T-helper 2 cell treated with Interferon-gamma antibody and Interleukin-4, amounts not matched to agents 100 ng/mL and 5 ng/mL, for 36 hours (primary cell): ENCODE data around the gene NHLH2. TPM values are rescaled to one million over a fixed set of nuclear protein-coding genes. Genes with fewer than 3 reads are reported as not detected.

ENCODE experiments used
- intact Hi-C: fragments of 100-400 bp; cut with micrococcal nuclease; formaldehyde crosslinking; loops from one replicate; pipeline ENCODE4 v1.15.1; 2023
- total RNA-seq: library from RNA; stranded (reverse); gene quantifications from 2 replicates; pipeline ENCODE4 v1.2.3, GENCODE V29; 2022

The NHLH2 gene
- total RNA-seq, 1 donor from 2014 or later = not detected

GRCh38 chr1:115838431-115839028 is 2.4 kb downstream of the NHLH2 start:
- intact Hi-C loops = no loop called here

DNA sequence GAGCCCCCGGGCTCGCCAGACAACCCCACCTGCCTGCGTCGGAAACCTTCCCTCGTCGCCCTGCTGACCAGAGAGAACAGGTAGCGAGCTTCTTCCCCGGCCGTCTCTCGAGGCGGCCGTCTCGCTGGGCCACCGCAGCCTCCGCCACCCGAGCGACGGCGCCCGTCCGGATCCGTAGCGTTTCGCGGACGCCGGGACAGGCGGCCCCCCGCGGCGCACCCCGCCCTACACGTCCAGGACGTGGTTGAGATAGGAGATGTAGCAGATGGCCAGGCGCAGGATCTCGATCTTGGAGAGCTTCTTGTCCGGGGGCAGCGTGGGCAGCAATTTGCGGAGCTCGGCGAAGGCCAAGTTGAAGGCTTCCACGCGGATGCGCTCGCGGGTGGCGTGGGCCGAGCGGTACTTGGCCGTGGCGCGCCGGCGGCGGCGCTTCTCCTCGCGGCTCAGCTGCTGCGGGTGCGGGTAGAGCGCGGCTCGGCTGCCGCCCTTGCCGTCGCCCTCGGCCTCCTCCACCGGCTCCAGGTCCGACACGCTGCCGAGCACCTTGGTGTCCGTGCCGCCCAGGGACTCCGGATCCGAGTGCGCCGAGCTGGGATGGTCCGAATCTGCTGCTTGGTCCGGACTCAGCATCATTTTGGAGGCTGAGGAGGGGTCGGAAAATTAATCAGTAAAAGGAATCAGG is 3.0 kb downstream of the NHLH2 start:
- intact Hi-C loops = no loop called here

DNA sequence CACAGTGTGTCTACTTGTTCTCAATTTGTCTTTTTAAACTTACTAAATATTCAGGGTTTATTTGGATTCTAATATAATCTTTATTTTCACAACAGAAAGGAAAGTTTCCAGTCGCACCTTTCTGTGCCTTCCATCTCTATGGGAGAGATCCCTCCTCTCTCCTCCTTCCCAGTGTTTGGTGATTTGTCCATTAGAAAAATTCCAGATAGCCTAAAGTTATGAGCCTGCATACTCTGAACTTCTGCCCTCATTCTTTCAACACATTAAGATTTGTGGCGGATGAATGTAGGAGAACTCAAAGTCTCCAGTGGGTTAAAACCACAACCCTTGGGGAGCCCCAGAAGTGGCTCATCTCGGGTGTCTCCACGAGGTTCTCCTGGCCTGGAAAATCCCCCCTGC is 3.6 kb downstream of the NHLH2 start:
- intact Hi-C loops = no loop called here

DNA sequence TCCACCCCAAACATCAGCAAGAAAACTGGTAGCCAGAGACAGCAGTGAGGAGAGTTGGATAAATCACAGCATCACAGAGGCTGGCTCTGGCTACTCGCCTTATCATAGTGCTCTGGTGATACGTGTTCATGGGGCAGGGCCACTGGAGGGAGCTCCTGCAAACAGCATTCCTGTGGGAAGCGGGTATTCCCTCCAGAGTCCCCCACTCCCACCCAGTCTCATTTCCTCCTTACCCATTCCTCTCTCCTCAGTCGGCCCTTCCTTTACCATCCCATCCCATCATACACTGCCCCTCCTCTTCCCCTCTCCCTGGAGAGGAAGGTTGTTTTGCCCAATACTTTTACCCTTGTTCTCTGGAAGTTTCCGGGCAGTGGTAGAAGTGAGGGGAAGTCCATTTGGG is 7.1 kb downstream of the NHLH2 start:
- intact Hi-C loops = no loop called here

DNA sequence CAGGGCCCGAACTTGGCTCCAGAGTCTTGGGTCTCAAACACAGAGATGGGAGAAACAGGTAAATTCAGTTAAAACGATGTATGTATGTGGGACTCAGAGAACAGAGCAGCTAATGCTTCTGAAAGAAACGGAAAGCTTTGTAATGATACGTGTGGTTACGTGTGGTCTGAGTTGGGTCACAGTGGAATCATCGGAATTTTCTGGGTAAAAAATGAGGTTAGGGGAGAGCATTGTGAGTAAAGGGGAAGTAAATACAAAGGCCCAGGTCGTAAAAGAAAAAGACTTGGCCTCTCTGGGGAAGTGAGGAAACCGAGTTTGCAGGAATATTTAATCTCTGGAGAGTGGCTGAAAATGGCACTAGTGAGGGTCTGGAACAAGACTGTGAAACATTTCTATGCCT is 8.3 kb downstream of the NHLH2 start:
- intact Hi-C loops = no loop called here

GRCh38 chr1:115830963-115831362 is 10.0 kb downstream of the NHLH2 start:
- intact Hi-C loops = no loop called here

GRCh38 chr1:115829947-115830346 is 11.0 kb downstream of the NHLH2 start:
- intact Hi-C loops = no loop called here

DNA sequence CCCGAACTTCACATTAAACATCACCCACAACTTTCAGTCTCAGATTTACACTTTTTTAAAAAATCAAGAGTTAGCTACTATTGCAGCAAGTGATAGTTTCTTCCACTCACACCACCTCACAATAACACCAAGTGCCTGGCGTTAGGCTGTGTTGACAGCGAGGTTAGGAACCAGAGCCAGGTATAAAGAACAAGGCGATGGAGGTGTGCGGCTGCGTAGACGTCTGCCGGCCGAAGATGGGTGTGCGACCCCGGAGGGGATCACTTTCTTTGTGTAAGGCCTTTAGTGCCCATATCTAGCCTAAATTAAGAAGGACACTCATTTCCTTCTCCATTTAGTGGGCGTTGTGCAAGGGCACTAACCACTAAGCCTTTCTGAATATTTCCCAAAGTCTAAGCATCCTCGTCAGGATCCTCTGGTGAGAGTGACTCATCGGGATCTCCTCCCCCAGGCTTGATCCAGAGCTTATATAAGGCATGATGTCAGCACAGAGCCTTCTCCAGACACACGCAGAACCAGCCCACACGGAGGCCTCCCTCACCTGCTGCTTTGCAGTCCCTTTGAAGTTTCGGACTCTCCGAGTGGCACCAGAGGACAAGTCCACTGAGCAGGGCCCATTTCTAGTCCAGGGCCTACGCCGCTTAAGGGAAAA is 11.8 kb downstream of the NHLH2 start:
- intact Hi-C loops = no loop called here

DNA sequence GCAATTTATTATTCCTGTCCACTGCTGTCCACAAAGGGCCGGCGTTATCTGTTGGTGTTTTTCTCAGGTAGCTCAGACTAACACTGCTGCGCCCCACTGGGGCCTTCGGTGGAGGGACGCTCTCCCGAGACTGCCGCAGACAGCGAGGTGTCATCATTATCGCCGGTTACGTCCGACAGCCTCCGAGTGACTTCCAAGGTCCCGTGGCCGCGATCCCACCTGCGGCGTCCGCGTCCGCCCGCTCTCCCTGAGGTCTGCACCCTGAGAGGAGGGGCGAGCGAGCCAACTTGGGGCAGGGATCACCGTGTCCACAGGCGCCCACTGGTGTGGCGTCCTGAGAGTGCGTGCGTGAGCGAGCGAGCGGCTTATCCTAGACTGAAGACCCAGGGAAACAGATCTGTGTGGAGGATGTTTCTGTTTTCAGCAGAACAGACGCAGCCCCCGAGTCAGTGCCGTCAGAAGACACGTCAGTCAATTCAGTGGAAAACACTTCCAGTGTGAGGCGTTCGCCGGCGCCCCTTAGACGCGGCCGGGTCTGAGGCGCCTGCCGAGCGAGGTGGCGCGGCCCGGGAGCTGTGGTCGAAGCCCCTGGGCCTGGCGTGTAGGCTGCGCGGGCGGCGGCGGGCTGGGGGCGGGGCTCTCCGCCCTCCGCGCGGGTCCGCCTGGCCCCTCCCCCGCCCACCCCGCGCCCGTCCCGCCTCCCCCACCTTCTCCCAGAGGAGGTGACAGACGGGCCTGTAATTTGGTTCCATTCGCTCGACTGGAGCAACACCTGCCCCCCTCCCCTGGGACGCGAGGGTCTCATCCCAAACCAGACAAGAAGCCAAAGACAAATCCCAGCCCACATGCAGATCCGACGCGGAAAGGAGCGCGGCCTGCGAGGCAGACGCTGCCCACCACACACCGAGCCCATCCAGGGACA is 12.6 kb downstream of the NHLH2 start:
- intact Hi-C loops = no loop called here

DNA sequence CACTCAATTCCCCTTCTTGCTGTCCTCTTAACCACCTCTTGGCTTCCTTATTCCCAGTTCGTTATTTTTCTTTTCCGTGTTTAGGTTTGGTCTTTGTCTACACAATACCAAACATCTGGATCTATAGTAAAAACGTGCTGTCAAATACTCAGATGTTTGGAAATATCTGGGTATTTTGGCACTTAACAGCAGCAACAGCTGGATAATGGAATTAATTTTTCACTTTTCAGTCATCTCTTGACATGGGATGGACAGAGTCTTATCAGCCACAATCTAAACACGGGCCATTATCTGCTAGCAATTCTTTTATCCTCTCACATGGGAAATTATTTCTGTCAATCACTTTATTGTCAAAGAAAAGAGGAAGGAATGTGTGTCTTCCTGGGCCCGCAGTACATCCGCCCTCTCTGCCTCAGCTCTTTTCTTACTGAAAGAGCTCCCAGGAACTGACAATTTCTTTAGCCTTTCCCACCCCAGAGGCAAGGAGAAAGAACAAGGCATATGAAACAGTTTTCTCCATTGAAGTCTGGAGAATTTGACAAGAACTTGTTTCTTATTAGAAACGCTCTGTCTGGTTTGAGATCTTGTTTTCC is 13.4 kb downstream of the NHLH2 start:
- intact Hi-C loops = no loop called here

DNA sequence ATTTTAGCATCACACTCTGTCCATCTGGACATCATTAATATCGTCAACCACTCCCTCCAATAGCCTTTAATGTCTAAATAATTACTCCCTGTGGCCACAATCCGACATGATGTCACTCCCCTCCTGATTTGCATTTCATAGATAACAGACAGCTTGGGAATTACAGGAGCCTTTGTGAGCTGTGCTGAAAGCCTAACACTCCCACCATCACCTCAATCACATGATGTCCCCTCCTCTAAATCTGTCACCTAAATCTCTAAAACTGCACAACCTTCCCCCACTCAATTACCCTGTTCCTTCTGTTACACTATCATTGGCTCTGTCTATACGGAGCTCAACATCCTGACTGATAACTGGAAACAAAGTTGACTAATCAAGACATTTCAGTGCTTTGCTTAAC is 14.3 kb downstream of the NHLH2 start:
- intact Hi-C loops = no loop called here

GRCh38 chr1:115822117-115822516 is 18.8 kb downstream of the NHLH2 start:
- intact Hi-C loops = no loop called here

- intact Hi-C loops = no loop called here
Measured at GRCh38 chr1:115815694-115816093, 25.2 kb downstream of the NHLH2 start.

GRCh38 chr1:115814685-115815398 is 26.1 kb downstream of the NHLH2 start:
- intact Hi-C loops = no loop called here

DNA sequence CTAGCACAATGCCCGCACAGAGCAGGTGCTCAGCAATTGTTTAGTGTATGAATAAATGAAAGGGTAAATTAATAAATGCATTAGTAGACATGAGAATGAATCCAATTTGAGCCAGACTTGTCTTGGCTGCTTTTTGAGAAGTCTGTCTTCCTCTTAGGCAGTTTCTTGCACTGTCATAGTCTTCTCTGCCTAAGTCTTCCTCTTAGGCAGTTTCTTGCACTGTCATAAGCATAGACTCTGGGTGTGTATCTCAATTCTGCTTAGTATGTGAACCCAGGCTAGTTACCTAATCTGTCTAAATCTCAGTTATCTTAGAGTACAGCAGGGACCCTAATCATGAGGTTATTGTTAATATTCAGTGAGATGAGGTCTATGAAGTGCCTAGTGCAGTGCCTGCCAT is 27.2 kb downstream of the NHLH2 start:
- intact Hi-C loops = no loop called here

GRCh38 chr1:115811140-115811828 is 29.6 kb downstream of the NHLH2 start:
- intact Hi-C loops = no loop called here

- intact Hi-C loops = no loop called here
Measured at GRCh38 chr1:115810609-115811008, 30.3 kb downstream of the NHLH2 start.

DNA sequence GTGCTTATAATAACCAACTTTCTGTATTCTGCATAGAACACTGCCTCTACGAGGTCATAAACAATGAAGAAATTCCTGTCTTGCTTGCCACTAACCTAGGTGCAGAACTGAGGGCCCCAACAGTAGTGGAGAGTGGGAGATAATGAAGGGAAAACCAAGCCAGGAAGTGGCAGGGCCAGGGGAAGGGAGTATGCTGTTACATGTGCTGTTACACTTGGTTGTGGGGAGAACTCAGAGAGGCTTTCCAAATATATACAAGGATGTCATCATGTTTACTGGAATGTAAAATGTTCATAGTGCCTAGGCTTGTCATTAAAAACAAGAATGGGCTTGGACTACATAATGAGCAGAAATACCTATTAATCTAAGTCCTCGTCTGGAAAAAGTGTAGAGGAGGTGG is 31.1 kb downstream of the NHLH2 start:
- intact Hi-C loops = no loop called here

GRCh38 chr1:115809076-115809475 is 31.9 kb downstream of the NHLH2 start:
- intact Hi-C loops = no loop called here

- intact Hi-C loops = loop anchor here (1.0 kb wide), 3 partner anchors 169 to 213 kb away; partner anchors contain the start of gene SLC22A15
Measured at GRCh38 chr1:115807723-115808122, 33.2 kb downstream of the NHLH2 start.
